K562 (cell line): ENCODE data around the gene GOLGA2. TPM values are rescaled to one million over a fixed set of nuclear protein-coding genes. Genes with fewer than 3 reads are reported as not detected.

Experiments
- ATF1 ChIP-seq, 2 experiments: fragments of 450-650 bp in 1 of 2; IDR thresholded peaks; 2 replicates each; pipeline ENCODE4 v1.6.1; 2016; ENCODE audit warnings: missing compliant biosample characterization in 1 of 2, missing genetic modification characterization in 1 of 2
- CEBPB ChIP-seq: fragments of 450-650 bp; IDR thresholded peaks from 2 replicates; pipeline ENCODE4 v1.6.1; 2016; ENCODE audit warnings: missing genetic modification characterization, missing compliant biosample characterization
- CREB1 ChIP-seq, 2 experiments: sonication (generic) in 1 of 2; formaldehyde crosslinking in 1 of 2; IDR thresholded peaks; 2 replicates each; pipeline versions ENCODE4 v1.6.1 to v1.8.0; 2012 to 2022; ENCODE audit warnings: inconsistent platforms in 1 of 2, mild to moderate bottlenecking in 1 of 2, missing genetic modification reagents in 1 of 2, moderate library complexity in 1 of 2
- IRF2 ChIP-seq: sonication (generic); formaldehyde crosslinking; IDR thresholded peaks from 2 replicates; pipeline ENCODE4 v1.8.1; 2022; ENCODE audit warnings: mild to moderate bottlenecking, missing genetic modification reagents
- MEF2D ChIP-seq: conservative IDR thresholded peaks from 2 replicates; pipeline ENCODE4 v1.6.1; 2016; ENCODE audit warnings: low read depth, missing genetic modification characterization, missing compliant biosample characterization
- MNT ChIP-seq, 2 experiments: fragments of 450-650 bp; conservative IDR thresholded peaks; 2 replicates each; pipeline ENCODE4 v1.6.1; 2017; ENCODE audit warnings: mild to moderate bottlenecking in 2 of 2, moderate library complexity in 2 of 2
- MTA2 ChIP-seq: fragments of 450-650 bp; IDR thresholded peaks from 2 replicates; pipeline ENCODE4 v1.6.1; 2016; ENCODE audit warnings: low read depth
- ZBTB26 ChIP-seq: fragments of 450-650 bp; formaldehyde crosslinking; IDR thresholded peaks from 2 replicates; pipeline ENCODE4 v1.4.0; 2022; ENCODE audit warnings: missing genetic modification characterization
- ZBTB49 ChIP-seq: sonication (generic); formaldehyde crosslinking; IDR thresholded peaks from 2 replicates; pipeline ENCODE4 v1.8.0; 2022; ENCODE audit warnings: missing genetic modification reagents, mild to moderate bottlenecking, borderline replicate concordance
- ZNF609 ChIP-seq: sonication (generic); formaldehyde crosslinking; IDR thresholded peaks from 2 replicates; pipeline ENCODE4 v1.8.1; 2023; ENCODE audit warnings: missing genetic modification reagents, mild to moderate bottlenecking, borderline replicate concordance
- ZNF76 ChIP-seq: fragments of 250-450 bp; sonication (Bioruptor Pico); IDR thresholded peaks from 2 replicates; pipeline ENCODE4 v1.4.0; 2020; ENCODE audit warnings: mild to moderate bottlenecking, moderate library complexity, borderline replicate concordance
- polyA plus RNA-seq, 8 experiments: library from polyadenylated mRNA; depleted of rRNA in 4 of 8; stranded (reverse) in 5 of 8; unstranded in 3 of 8; fragments of >200 nt; fragmentation: Nextera tagmentation in 2 of 8; fragmentation: Illumina TruSeq in 1 of 8; extraction: Ambion mirVana in 2 of 8; extraction: Trizol in 1 of 8; gene quantifications; 2 replicates each; pipeline versions ENCODE4 v1.2.1 to v1.2.3, GENCODE V29; 2011 to 2014; ENCODE audit warnings: inconsistent platforms in 1 of 8, missing spikeins in 1 of 8
- total RNA-seq, 7 experiments: library from RNA; depleted of rRNA in 6 of 7; stranded (reverse); fragments of >200 nt in 6 of 7; fragmentation: Illumina TruSeq in 2 of 7; extraction: Trizol in 2 of 7; gene quantifications; 2 replicates each; pipeline versions ENCODE4 v1.2.1 to v1.2.3, GENCODE V29; 2011 to 2021; ENCODE audit warnings: low replicate concordance in 1 of 7

The GOLGA2 gene
- total and polyA plus RNA-seq, 9 of the 15 experiments (the other 6 are each of a cell fraction or from before 2014, with no cell fraction given): 15.7 to 138 (median 76.0) TPM

GRCh38 chr9:128296340-128297220 is 20.8 kb upstream of the GOLGA2 start (continued):
- TF ChIP-seq ZNF609 (CRISPR knock-in tag): no peak
- no peak for TF ChIP-seq MEF2D (tag)
- TF ChIP-seq ZNF76 (CRISPR knock-in tag): no peak
- TF ChIP-seq ATF1 (CRISPR knock-in tag; IDR thresholded peaks at IDR 0.05): no peak
- TF ChIP-seq ATF1 (tag; IDR thresholded peaks at IDR 0.05): no peak
- no peak for TF ChIP-seq ZBTB49 (CRISPR knock-in tag)
- TF ChIP-seq IRF2 (CRISPR knock-in tag): no peak
- peak; percentile 97 for TF ChIP-seq CEBPB (tag)
- no peak for TF ChIP-seq MNT (conservative IDR thresholded peaks at IDR 0.05)
- peak; percentile 74; the same call in 1 of the 2 replicates for TF ChIP-seq CREB1 (IDR thresholded peaks at IDR 0.05)
- TF ChIP-seq CREB1 (CRISPR knock-in tag; IDR thresholded peaks at IDR 0.05): no peak
- no peak; the same call in 1 of the 2 replicates for TF ChIP-seq ZBTB26 (CRISPR knock-in tag)
- no peak for TF ChIP-seq MTA2
